ENCODE data around the gene S1PR3. TPM values are rescaled to one million over a fixed set of nuclear protein-coding genes. Genes with fewer than 3 reads are reported as not detected.
A peak's percentile ranks its signal among the peaks of the same experiment; 100 is the strongest.

S1PR3 gene
- total RNA-seq, 4 donors from 2014 or later, result 1.9 to 6.7 (median 4.3) TPM

DNA sequence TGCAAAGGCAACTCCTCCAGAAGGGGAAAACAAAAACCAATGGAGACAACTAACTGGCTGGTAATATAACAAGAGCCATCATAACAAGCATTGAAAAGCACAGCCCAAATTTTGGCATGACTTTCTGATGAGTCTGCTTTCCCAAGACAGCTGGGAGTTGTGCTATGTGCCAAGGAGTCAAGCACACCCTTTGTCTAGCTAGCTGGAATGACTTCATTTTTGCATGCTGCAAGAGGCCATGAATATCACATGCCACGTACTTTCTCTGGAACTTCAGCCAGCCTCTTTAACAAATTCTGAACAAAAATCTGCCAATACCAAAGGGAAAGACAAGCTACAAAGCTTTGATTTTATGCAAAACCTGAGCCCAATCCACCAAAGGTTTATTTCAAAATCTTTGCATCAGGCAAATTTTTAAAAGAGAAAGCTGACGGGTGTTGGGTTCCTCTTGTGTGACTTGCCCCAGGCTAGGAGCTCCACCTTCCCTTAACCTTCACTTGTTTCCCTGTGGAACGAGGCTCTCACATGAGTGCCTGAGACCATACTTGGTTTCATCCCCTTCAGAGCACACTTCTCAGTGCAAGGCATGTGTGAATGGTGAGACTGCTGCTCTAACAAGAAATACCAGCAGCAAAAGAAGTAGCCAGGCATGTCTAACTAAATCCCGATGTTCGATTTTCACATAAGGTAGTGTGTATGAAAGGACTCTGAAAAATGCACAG lies 47.3 kb downstream of the S1PR3 start:
- TF ChIP-seq POLR2A (IDR thresholded peaks at IDR 0.05), result no peak
- TF ChIP-seq CTCF (IDR thresholded peaks at IDR 0.05), result no peak
- H3K4me3 ChIP-seq, result no peak overlapping the region
- H3K4me1 ChIP-seq, result no peaks in the 10 kb centered on the region
- H3K27ac ChIP-seq, result peak overlapping the region in 1 of 4 donors; percentile 13
- no peak for DNase-seq
- no peaks in the 10 kb centered on the region for H3K9me3 ChIP-seq
- H3K27me3 ChIP-seq, result no peaks in the 10 kb centered on the region
- H3K36me3 ChIP-seq, result no peaks in the 10 kb centered on the region

DNA sequence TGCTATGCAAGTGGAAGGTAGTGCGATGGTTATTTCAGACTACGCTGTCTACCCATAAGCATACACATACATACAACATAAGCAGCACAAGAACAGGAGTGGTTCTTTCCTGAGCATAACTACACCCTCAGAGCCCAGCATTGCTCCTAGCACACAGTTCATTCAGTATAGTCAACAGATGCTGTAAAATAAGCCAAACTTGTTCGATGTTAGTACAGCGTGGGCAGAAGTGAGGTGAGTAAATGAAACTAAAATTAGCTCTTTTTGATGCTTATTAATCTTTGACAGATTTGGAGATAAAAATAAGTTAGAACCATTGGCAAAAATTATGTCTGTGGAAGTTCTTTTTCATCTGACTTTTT lies 47.8 kb downstream of the S1PR3 start:
- H3K27ac ChIP-seq, result peak overlapping the region in 1 of 4 donors; percentile 13
- H3K27me3 ChIP-seq, result no peaks in the 10 kb centered on the region
- H3K4me3 ChIP-seq, result no peak overlapping the region
- TF ChIP-seq CTCF (IDR thresholded peaks at IDR 0.05) (no peak), POLR2A (IDR thresholded peaks at IDR 0.05) (no peak)
- H3K4me1 ChIP-seq, result no peaks in the 10 kb centered on the region
- H3K36me3 ChIP-seq, result no peaks in the 10 kb centered on the region
- no peaks in the 10 kb centered on the region for H3K9me3 ChIP-seq
- DNase-seq, result no peak

DNA sequence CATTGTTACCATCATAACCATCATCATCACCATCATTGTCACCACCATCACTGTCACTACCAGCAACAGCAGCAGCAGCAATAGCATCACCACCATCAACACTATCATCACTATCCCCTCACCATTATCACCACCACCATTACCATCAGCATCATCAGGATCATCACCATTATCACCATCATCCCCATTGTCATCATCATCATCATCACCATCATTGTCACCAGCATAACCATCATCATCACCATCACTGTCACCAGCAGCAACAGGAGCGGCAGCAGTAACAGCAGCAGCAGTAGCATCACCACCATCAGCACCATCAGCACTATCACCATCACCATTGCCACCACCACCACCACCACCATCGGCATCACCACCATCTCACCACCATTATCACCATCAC lies 48.4 kb downstream of the S1PR3 start:
- Histone ChIP-seq H3K27ac (no peak overlapping the region), H3K27me3 (no peaks in the 10 kb centered on the region), H3K4me1 (no peaks in the 10 kb centered on the region), H3K36me3 (no peaks in the 10 kb centered on the region), H3K4me3 (no peak overlapping the region), H3K9me3 (no peaks in the 10 kb centered on the region)
- TF ChIP-seq CTCF (IDR thresholded peaks at IDR 0.05) (no peak), POLR2A (IDR thresholded peaks at IDR 0.05) (no peak)
- DNase-seq, result no peak

- no peaks in the 10 kb centered on the region for H3K4me1 ChIP-seq
- TF ChIP-seq POLR2A (IDR thresholded peaks at IDR 0.05), result no peak
These were observed 51.7 kb downstream of the S1PR3 start for GRCh38 chr9:89042984-89043383.

GRCh38 chr9:89044104-89044503 lies 52.8 kb downstream of the S1PR3 start:
- Histone ChIP-seq H3K9me3 (no peaks in the 10 kb centered on the region), H3K4me1 (no peaks in the 10 kb centered on the region), H3K27me3 (no peaks in the 10 kb centered on the region), H3K4me3 (no peak overlapping the region), H3K27ac (no peak overlapping the region), H3K36me3 (no peaks in the 10 kb centered on the region)
- TF ChIP-seq POLR2A (IDR thresholded peaks at IDR 0.05) (no peak), CTCF (IDR thresholded peaks at IDR 0.05) (no peak)
- DNase-seq, result no peak

More at GRCh38 chr9:89042984-89043383, 51.7 kb downstream of the S1PR3 start:
- Histone ChIP-seq H3K4me3 (no peak overlapping the region), H3K9me3 (no peaks in the 10 kb centered on the region), H3K27ac (no peak overlapping the region), H3K36me3 (no peaks in the 10 kb centered on the region), H3K27me3 (no peaks in the 10 kb centered on the region)
- DNase-seq, result no peak

- DNase-seq, result no peak
- no peaks in the 10 kb centered on the region for H3K9me3 ChIP-seq
- TF ChIP-seq POLR2A (IDR thresholded peaks at IDR 0.05) (no peak), CTCF (IDR thresholded peaks at IDR 0.05) (no peak)
These were observed 53.6 kb downstream of the S1PR3 start for GRCh38 chr9:89044881-89045280.

More at GRCh38 chr9:89044881-89045280, 53.6 kb downstream of the S1PR3 start:
- H3K4me1 ChIP-seq, result no peaks in the 10 kb centered on the region
- H3K4me3 ChIP-seq, result no peak overlapping the region
- no peaks in the 10 kb centered on the region for H3K36me3 ChIP-seq
- no peak overlapping the region for H3K27ac ChIP-seq
- H3K27me3 ChIP-seq, result no peaks in the 10 kb centered on the region

Data from Peyer's patch (tissue), 4 donors.